ENCODE measurements around the gene CDC14B. TPM values are rescaled to one million over a fixed set of nuclear protein-coding genes. Genes with fewer than 3 reads are reported as not detected.
A peak's percentile ranks its signal among the peaks of the same experiment; 100 is the strongest.

CDC14B gene
- total RNA-seq, 1 experiment from 2014 or later, result 57.1 TPM

DNA sequence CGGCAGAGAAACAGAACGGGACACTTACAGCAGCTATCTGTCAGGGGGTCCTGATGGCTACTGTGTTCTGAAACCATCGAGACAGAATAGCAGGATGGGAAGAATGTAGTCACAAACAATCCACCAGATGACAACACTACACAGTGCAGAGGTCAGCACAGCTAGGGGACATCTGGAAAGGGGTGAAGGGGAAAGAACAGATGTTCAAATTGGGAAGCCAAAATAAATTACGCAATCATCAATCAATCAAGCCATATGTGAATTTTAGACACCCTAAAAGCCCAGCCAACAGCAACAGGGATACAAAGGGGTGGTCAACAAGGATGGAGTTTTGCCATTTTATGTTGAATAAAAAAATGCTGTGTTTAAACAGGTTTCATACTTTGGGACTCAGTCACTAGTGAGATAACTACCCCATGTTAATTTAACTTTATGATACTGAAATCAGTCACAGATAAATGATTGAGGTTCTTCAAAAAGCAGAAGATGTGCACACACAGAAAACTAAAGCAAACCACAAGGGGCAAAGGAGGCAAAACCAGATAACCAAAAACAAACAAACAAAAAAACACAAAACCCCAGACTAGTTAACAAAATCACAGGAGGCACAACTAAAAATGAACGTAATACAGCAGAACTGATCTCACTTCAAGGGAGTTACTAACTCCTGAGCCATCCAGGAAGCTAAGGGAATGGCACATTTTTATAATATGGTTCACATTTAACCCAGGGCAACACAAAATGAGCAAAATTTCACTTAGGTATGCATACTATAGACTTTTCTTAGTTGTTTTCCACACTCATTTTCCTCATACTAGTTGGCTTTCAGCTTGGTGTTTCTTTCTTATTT lies 103.8 kb downstream of the CDC14B start:
- Mint-ChIP-seq H3K36me3 (peaks cover 47% of the 10 kb centered on the region), H3K4me1 (no peaks in the 10 kb centered on the region)

DNA sequence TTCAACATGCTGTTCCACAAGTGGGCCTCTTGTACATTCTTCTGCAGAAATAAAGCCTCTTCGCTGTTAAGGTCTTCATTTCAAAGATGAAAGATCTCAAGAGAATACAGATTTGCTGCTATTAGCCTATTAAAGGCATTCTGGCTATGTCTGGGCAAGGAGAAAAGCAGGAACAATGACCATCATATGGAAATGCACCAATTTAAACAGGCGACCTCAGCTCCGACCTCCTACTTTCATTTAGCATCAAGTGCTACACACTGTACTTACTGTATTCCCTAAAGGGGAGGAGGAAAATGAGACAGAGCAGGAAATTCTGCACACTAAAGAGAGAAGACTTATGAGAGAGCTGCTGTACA lies 104.9 kb downstream of the CDC14B start:
- no peak overlapping the region for H3K27ac Mint-ChIP-seq
- H3K4me1 Mint-ChIP-seq, result peaks cover 5% of the 10 kb centered on the region
- H3K4me3 Mint-ChIP-seq, result no peak overlapping the region
- peaks cover 43% of the 10 kb centered on the region for H3K36me3 Mint-ChIP-seq
- ATAC-seq (no peak), DNase-seq (ENCODE audit: low spot score) (no peak)
- ChIA-PET CTCF (no interaction called here), POLR2A (no interaction called here)
- H3K9me3 Mint-ChIP-seq, result no peaks in the 10 kb centered on the region; the same call in 1 of the 2 replicates
- no peaks in the 10 kb centered on the region for H3K27me3 Mint-ChIP-seq (ENCODE audit: low read depth)
- no peak for TF ChIP-seq JAZF1 (CRISPR knock-in tag; IDR thresholded peaks at IDR 0.05)
- TF ChIP-seq, protein P1, sequence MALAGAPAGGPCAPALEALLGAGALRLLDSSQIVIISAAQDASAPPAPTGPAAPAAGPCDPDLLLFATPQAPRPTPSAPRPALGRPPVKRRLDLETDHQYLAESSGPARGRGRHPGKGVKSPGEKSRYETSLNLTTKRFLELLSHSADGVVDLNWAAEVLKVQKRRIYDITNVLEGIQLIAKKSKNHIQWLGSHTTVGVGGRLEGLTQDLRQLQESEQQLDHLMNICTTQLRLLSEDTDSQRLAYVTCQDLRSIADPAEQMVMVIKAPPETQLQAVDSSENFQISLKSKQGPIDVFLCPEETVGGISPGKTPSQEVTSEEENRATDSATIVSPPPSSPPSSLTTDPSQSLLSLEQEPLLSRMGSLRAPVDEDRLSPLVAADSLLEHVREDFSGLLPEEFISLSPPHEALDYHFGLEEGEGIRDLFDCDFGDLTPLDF (CRISPR knock-in tag; IDR thresholded peaks at IDR 0.05), result no peak
- no peak for TF ChIP-seq FOXP1 (CRISPR knock-in tag; IDR thresholded peaks at IDR 0.05; ENCODE audit: borderline replicate concordance)
- TF ChIP-seq NFYB (CRISPR knock-in tag; conservative IDR thresholded peaks at IDR 0.05; ENCODE audit: low read depth), result no peak
- TF ChIP-seq TP53 (CRISPR knock-in tag; IDR thresholded peaks at IDR 0.05), result no peak
- TF ChIP-seq, protein P2, sequence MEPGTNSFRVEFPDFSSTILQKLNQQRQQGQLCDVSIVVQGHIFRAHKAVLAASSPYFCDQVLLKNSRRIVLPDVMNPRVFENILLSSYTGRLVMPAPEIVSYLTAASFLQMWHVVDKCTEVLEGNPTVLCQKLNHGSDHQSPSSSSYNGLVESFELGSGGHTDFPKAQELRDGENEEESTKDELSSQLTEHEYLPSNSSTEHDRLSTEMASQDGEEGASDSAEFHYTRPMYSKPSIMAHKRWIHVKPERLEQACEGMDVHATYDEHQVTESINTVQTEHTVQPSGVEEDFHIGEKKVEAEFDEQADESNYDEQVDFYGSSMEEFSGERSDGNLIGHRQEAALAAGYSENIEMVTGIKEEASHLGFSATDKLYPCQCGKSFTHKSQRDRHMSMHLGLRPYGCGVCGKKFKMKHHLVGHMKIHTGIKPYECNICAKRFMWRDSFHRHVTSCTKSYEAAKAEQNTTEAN (CRISPR knock-in tag; IDR thresholded peaks at IDR 0.05), result no peak
- no peak for TF ChIP-seq ZNF396 (CRISPR knock-in tag; IDR thresholded peaks at IDR 0.05; ENCODE audit: borderline replicate concordance)
- TF ChIP-seq, protein P3, sequence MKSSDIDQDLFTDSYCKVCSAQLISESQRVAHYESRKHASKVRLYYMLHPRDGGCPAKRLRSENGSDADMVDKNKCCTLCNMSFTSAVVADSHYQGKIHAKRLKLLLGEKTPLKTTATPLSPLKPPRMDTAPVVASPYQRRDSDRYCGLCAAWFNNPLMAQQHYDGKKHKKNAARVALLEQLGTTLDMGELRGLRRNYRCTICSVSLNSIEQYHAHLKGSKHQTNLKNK (CRISPR knock-in tag; IDR thresholded peaks at IDR 0.05), result no peak
- TF ChIP-seq RORB (CRISPR knock-in tag; IDR thresholded peaks at IDR 0.05), result no peak
- TF ChIP-seq, protein P4, sequence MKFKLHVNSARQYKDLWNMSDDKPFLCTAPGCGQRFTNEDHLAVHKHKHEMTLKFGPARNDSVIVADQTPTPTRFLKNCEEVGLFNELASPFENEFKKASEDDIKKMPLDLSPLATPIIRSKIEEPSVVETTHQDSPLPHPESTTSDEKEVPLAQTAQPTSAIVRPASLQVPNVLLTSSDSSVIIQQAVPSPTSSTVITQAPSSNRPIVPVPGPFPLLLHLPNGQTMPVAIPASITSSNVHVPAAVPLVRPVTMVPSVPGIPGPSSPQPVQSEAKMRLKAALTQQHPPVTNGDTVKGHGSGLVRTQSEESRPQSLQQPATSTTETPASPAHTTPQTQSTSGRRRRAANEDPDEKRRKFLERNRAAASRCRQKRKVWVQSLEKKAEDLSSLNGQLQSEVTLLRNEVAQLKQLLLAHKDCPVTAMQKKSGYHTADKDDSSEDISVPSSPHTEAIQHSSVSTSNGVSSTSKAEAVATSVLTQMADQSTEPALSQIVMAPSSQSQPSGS (CRISPR knock-in tag; IDR thresholded peaks at IDR 0.05; ENCODE audit: borderline replicate concordance, low read depth), result no peak
- no peak for TF ChIP-seq SMAD4 (CRISPR knock-in tag; IDR thresholded peaks at IDR 0.05)
- no peak for TF ChIP-seq SP1 (CRISPR knock-in tag; conservative IDR thresholded peaks at IDR 0.05)

More for the DNA sequence above, 103.8 kb downstream of the CDC14B start:
- Mint-ChIP-seq H3K4me3 (no peak overlapping the region), H3K27ac (0 out of 2 replicates have a peak overlapping the region, but pooled peaks have one; percentile 35), H3K27me3 (ENCODE audit: low read depth) (no peaks in the 10 kb centered on the region), H3K9me3 (no peaks in the 10 kb centered on the region; the same call in 1 of the 2 replicates)
- ChIA-PET CTCF (no interaction called here), POLR2A (no interaction called here)
- DNase-seq (ENCODE audit: low spot score) (no peak), ATAC-seq (no peak)
- TF ChIP-seq, protein P5, sequence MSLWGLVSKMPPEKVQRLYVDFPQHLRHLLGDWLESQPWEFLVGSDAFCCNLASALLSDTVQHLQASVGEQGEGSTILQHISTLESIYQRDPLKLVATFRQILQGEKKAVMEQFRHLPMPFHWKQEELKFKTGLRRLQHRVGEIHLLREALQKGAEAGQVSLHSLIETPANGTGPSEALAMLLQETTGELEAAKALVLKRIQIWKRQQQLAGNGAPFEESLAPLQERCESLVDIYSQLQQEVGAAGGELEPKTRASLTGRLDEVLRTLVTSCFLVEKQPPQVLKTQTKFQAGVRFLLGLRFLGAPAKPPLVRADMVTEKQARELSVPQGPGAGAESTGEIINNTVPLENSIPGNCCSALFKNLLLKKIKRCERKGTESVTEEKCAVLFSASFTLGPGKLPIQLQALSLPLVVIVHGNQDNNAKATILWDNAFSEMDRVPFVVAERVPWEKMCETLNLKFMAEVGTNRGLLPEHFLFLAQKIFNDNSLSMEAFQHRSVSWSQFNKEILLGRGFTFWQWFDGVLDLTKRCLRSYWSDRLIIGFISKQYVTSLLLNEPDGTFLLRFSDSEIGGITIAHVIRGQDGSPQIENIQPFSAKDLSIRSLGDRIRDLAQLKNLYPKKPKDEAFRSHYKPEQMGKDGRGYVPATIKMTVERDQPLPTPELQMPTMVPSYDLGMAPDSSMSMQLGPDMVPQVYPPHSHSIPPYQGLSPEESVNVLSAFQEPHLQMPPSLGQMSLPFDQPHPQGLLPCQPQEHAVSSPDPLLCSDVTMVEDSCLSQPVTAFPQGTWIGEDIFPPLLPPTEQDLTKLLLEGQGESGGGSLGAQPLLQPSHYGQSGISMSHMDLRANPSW (CRISPR knock-in tag; conservative IDR thresholded peaks at IDR 0.05; ENCODE audit: low read depth), result no peak
- TF ChIP-seq, protein P6, sequence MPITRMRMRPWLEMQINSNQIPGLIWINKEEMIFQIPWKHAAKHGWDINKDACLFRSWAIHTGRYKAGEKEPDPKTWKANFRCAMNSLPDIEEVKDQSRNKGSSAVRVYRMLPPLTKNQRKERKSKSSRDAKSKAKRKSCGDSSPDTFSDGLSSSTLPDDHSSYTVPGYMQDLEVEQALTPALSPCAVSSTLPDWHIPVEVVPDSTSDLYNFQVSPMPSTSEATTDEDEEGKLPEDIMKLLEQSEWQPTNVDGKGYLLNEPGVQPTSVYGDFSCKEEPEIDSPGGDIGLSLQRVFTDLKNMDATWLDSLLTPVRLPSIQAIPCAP (CRISPR knock-in tag; IDR thresholded peaks at IDR 0.05), result no peak
- TF ChIP-seq ELF4 (CRISPR knock-in tag; IDR thresholded peaks at IDR 0.05; ENCODE audit: low read depth) (no peak), NR2C2 (CRISPR knock-in tag; IDR thresholded peaks at IDR 0.05) (no peak), SOX15 (CRISPR knock-in tag; IDR thresholded peaks at IDR 0.05) (no peak), ATF1 (CRISPR knock-in tag; IDR thresholded peaks at IDR 0.05) (no peak), ZNF138 (CRISPR knock-in tag; conservative IDR thresholded peaks at IDR 0.05) (no peak), ZNF219 (CRISPR knock-in tag; IDR thresholded peaks at IDR 0.05; ENCODE audit: borderline replicate concordance) (no peak), IRF2 (CRISPR knock-in tag; IDR thresholded peaks at IDR 0.05; ENCODE audit: borderline replicate concordance, low read depth) (no peak), ZNF317 (CRISPR knock-in tag; IDR thresholded peaks at IDR 0.05; ENCODE audit: borderline replicate concordance, low read depth) (no peak), ZNF263 (CRISPR knock-in tag; IDR thresholded peaks at IDR 0.05; ENCODE audit: low read depth) (no peak), KAT7 (CRISPR knock-in tag; IDR thresholded peaks at IDR 0.05; ENCODE audit: borderline replicate concordance) (no peak), CREM (CRISPR knock-in tag; IDR thresholded peaks at IDR 0.05) (no peak), NFE2L1 (CRISPR knock-in tag; IDR thresholded peaks at IDR 0.05) (no peak)
- TF ChIP-seq, protein P7, sequence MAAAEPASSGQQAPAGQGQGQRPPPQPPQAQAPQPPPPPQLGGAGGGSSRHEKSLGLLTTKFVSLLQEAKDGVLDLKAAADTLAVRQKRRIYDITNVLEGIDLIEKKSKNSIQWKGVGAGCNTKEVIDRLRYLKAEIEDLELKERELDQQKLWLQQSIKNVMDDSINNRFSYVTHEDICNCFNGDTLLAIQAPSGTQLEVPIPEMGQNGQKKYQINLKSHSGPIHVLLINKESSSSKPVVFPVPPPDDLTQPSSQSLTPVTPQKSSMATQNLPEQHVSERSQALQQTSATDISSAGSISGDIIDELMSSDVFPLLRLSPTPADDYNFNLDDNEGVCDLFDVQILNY (CRISPR knock-in tag; IDR thresholded peaks at IDR 0.05), result no peak
- TF ChIP-seq, protein P8, sequence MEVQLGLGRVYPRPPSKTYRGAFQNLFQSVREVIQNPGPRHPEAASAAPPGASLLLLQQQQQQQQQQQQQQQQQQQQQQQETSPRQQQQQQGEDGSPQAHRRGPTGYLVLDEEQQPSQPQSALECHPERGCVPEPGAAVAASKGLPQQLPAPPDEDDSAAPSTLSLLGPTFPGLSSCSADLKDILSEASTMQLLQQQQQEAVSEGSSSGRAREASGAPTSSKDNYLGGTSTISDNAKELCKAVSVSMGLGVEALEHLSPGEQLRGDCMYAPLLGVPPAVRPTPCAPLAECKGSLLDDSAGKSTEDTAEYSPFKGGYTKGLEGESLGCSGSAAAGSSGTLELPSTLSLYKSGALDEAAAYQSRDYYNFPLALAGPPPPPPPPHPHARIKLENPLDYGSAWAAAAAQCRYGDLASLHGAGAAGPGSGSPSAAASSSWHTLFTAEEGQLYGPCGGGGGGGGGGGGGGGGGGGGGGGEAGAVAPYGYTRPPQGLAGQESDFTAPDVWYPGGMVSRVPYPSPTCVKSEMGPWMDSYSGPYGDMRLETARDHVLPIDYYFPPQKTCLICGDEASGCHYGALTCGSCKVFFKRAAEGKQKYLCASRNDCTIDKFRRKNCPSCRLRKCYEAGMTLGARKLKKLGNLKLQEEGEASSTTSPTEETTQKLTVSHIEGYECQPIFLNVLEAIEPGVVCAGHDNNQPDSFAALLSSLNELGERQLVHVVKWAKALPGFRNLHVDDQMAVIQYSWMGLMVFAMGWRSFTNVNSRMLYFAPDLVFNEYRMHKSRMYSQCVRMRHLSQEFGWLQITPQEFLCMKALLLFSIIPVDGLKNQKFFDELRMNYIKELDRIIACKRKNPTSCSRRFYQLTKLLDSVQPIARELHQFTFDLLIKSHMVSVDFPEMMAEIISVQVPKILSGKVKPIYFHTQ (CRISPR knock-in tag; IDR thresholded peaks at IDR 0.05), result no peak
